Ishikawa (cell line): ENCODE results near the gene DAD1.

Source experiments
- CEBPB ChIP-seq: IDR thresholded peaks from 2 replicates; pipeline ENCODE4 v1.6.1; 2012
- CREB1 ChIP-seq: IDR thresholded peaks from 2 replicates; pipeline ENCODE4 v1.6.1; 2012; ENCODE audit warnings: low read depth
- EGR1 ChIP-seq: IDR thresholded peaks from 2 replicates; pipeline ENCODE4 v1.6.1; 2012
- EP300 ChIP-seq: IDR thresholded peaks from 2 replicates; pipeline ENCODE4 v1.6.1; 2012; ENCODE audit warnings: borderline replicate concordance
- FOXM1 ChIP-seq: IDR thresholded peaks from 2 replicates; pipeline ENCODE4 v1.6.1; 2012; ENCODE audit warnings: low read depth, borderline replicate concordance
- NFIC ChIP-seq: IDR thresholded peaks from 2 replicates; pipeline ENCODE4 v1.6.1; 2012
- RAD21 ChIP-seq: IDR thresholded peaks from 2 replicates; pipeline ENCODE4 v1.6.1; 2012; ENCODE audit warnings: low read depth
- TAF1 ChIP-seq: IDR thresholded peaks from 2 replicates; pipeline ENCODE4 v1.6.1; 2012; ENCODE audit warnings: low read depth, mild to moderate bottlenecking
- TCF12 ChIP-seq: IDR thresholded peaks from 2 replicates; pipeline ENCODE4 v1.6.1; 2012; ENCODE audit warnings: low read depth
- TEAD4 ChIP-seq: IDR thresholded peaks from 2 replicates; pipeline ENCODE4 v1.6.1; 2012
- YY1 ChIP-seq: IDR thresholded peaks from 2 replicates; pipeline ENCODE4 v1.6.1; 2012; ENCODE audit warnings: low read depth
- ZBTB7A ChIP-seq: IDR thresholded peaks from 2 replicates; pipeline ENCODE4 v1.6.1; 2012; ENCODE audit warnings: low read depth
- TF ChIP-seq, protein P1 (sequence below): IDR thresholded peaks from 2 replicates; pipeline ENCODE4 v1.6.1; 2012
- TF ChIP-seq, protein P2 (sequence below): IDR thresholded peaks from 2 replicates; pipeline ENCODE4 v1.6.1; 2012
- TF ChIP-seq, protein P3 (sequence below): IDR thresholded peaks from 2 replicates; pipeline ENCODE4 v1.6.1; 2012; ENCODE audit warnings: low read depth, mild to moderate bottlenecking

Gene DAD1

DNA sequence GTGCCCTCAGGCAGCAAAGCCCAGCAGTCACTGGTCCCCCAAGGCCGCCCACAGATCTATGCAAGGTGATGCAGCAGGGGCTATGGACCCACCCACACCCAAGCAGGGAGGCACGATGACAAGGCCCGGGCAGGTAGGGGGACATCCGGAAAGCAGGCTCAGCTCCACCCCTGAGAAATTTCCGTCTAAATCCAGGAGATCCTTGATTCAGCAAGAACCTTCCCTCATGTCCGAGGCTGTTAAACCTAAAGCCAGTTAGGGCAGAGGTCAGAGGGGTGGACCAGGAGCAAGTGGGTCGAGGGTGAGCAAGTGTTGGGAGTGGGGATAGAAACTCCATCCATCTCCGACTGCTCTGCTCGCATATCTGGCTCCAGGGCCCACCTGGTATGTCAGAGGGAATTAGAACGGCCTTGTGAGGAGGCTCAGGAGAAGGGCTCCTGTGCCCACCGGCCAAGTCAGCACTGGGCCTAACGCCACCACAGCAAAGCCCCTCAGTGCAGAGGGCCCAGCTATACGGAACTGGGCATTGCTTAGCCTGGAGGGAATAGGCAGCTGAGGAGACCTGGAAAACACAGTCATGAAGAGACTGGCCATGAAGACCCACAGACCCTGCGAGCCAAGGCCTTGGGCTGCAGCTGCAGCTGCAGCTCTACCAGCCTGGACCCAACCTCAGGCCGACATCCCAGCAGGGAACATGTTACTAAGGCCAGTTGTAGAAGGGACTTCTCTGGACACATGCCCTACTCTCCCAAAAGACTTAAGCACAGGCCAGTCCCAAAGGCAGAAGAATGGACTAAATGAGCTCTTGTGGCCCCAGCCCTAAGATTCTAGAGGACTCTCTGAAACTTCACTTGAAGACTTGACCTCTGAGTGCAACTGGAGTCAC is 34.3 kb downstream of the DAD1 start:
- TF ChIP-seq CEBPB = no peak
- no peak for TF ChIP-seq TAF1
- TF ChIP-seq, protein P1, sequence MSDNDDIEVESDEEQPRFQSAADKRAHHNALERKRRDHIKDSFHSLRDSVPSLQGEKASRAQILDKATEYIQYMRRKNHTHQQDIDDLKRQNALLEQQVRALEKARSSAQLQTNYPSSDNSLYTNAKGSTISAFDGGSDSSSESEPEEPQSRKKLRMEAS = no peak
- TF ChIP-seq NFIC = no peak
- no peak for TF ChIP-seq FOXM1
- no peak for TF ChIP-seq EP300
- TF ChIP-seq, protein P2, sequence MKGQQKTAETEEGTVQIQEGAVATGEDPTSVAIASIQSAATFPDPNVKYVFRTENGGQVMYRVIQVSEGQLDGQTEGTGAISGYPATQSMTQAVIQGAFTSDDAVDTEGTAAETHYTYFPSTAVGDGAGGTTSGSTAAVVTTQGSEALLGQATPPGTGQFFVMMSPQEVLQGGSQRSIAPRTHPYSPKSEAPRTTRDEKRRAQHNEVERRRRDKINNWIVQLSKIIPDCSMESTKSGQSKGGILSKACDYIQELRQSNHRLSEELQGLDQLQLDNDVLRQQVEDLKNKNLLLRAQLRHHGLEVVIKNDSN = no peak
- no peak for TF ChIP-seq YY1
- TF ChIP-seq ZBTB7A = no peak
- no peak for TF ChIP-seq RAD21
- TF ChIP-seq, protein P3, sequence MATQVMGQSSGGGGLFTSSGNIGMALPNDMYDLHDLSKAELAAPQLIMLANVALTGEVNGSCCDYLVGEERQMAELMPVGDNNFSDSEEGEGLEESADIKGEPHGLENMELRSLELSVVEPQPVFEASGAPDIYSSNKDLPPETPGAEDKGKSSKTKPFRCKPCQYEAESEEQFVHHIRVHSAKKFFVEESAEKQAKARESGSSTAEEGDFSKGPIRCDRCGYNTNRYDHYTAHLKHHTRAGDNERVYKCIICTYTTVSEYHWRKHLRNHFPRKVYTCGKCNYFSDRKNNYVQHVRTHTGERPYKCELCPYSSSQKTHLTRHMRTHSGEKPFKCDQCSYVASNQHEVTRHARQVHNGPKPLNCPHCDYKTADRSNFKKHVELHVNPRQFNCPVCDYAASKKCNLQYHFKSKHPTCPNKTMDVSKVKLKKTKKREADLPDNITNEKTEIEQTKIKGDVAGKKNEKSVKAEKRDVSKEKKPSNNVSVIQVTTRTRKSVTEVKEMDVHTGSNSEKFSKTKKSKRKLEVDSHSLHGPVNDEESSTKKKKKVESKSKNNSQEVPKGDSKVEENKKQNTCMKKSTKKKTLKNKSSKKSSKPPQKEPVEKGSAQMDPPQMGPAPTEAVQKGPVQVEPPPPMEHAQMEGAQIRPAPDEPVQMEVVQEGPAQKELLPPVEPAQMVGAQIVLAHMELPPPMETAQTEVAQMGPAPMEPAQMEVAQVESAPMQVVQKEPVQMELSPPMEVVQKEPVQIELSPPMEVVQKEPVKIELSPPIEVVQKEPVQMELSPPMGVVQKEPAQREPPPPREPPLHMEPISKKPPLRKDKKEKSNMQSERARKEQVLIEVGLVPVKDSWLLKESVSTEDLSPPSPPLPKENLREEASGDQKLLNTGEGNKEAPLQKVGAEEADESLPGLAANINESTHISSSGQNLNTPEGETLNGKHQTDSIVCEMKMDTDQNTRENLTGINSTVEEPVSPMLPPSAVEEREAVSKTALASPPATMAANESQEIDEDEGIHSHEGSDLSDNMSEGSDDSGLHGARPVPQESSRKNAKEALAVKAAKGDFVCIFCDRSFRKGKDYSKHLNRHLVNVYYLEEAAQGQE = no peak
- no peak for TF ChIP-seq TCF12
- TF ChIP-seq CREB1 = no peak
- no peak for TF ChIP-seq TEAD4
- no peak for TF ChIP-seq EGR1

DNA sequence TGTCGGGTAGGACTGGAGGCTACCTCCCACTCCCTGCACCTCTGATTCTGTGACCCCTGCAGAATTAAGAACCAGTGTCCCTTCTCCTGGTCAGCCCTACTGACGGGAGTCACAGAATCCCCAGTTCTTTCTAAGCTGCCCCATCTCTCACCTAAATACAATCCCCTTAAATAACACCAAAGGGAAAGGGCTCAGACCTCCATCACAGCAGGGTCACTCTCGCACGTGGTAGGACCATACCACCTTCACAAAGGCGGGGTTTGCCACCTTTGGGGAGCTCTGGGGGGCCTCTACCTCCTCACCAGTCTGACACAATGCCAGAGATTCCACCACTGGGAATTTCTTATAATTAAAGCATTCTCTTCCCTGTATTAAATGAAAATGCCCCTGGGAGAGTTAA is 35.6 kb downstream of the DAD1 start:
- TF ChIP-seq, protein P3 = no peak
- no peak for TF ChIP-seq CEBPB
- TF ChIP-seq ZBTB7A = no peak
- no peak for TF ChIP-seq CREB1
- no peak for TF ChIP-seq TEAD4
- TF ChIP-seq, protein P1 = no peak
- no peak for TF ChIP-seq EP300
- no peak for TF ChIP-seq EGR1
- no peak for TF ChIP-seq TCF12
- TF ChIP-seq RAD21 = no peak
- TF ChIP-seq, protein P2 = no peak
- no peak for TF ChIP-seq YY1
- no peak for TF ChIP-seq NFIC
- TF ChIP-seq FOXM1 = no peak

DNA sequence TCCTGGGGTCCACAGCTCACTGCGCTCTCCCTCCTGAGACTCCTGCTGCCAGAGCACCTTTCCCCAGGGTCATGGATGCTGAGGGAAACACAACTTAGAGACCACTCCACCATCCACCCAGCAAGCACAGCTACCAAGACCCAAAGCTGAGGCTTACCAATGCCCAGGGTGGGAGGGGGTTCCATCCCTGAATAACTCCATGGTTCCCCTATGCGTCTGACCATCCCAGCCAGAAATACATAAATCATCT is 36.3 kb downstream of the DAD1 start:
- TF ChIP-seq ZBTB7A (no peak), TCF12 (no peak), CREB1 (no peak), YY1 (no peak), TAF1 (no peak), NFIC (no peak), EGR1 (no peak), FOXM1 (no peak), TEAD4 (no peak), EP300 (no peak), CEBPB (no peak), RAD21 (no peak)
- TF ChIP-seq, protein P3 = no peak
- TF ChIP-seq, protein P2 = no peak
- TF ChIP-seq, protein P1 = no peak
